Ovary (tissue), 3 donors: ENCODE data around the gene ARG2.

ENCODE experiments used
- CTCF ChIP-seq, 3 donors: fragments of 450-650 bp in 2 of 3; fragments of 200-600 bp in 1 of 3; IDR thresholded peaks; one replicate each; pipeline versions ENCODE4 v1.5.1 to v1.8.0; 2016 to 2022; ENCODE audit warnings: antibody characterized with exemption in 3 of 3, mild to moderate bottlenecking in 1 of 3
- EP300 ChIP-seq: sonication (generic); formaldehyde crosslinking; IDR thresholded peaks from one replicate; pipeline ENCODE4 v1.6.1; 2017; ENCODE audit warnings: antibody characterized with exemption
- POLR2A ChIP-seq: fragments of 450-650 bp; IDR thresholded peaks from one replicate; pipeline ENCODE4 v1.6.1; 2017; ENCODE audit warnings: antibody characterized with exemption, mild to moderate bottlenecking, moderate library complexity
- donor health status: DM: no; HTN: no; CAD: no.

- TF ChIP-seq CTCF (IDR thresholded peaks at IDR 0.05) (no peak), POLR2A (no peak), EP300 (no peak)
Observed at GRCh38 chr14:67680941-67681340, 61.2 kb downstream of the ARG2 start.
